Uterus (tissue), 4 donors: ENCODE results near the gene CLCA4. TPM values are rescaled to one million over a fixed set of nuclear protein-coding genes. Genes with fewer than 3 reads are reported as not detected.
"Not testable (repeated sequence)": the region's sequence is repeated elsewhere in the genome, so short reads cannot be mapped to it uniquely, and the experiment has no call there.

Experiments
- DNase-seq, 2 donors: peaks; one replicate each; pipeline ENCODE4 v3.0.0-alpha.2; 2019 to 2020
- H3K27ac ChIP-seq, 2 donors: fragments of 200-600 bp; sonication (generic); 1 replicate in 1 of 2; 2 replicates in 1 of 2; pipeline ENCODE4 v1.5.1; 2016 to 2018
- H3K27me3 ChIP-seq, 2 donors: fragments of 200-600 bp; sonication (generic); one replicate each; pipeline ENCODE4 v1.5.1; 2018 to 2019; ENCODE audit warnings: control low read depth in 1 of 2
- H3K36me3 ChIP-seq, 2 donors: fragments of 200-600 bp; sonication (generic); one replicate each; pipeline ENCODE4 v1.5.1; 2019; ENCODE audit warnings: control low read depth in 1 of 2
- H3K4me1 ChIP-seq, 2 donors: fragments of 200-600 bp; sonication (generic); one replicate each; pipeline ENCODE4 v1.5.1; 2018 to 2019; ENCODE audit warnings: control low read depth in 1 of 2
- H3K4me3 ChIP-seq, 2 donors: fragments of 200-600 bp; sonication (generic); 1 replicate in 1 of 2; 2 replicates in 1 of 2; pipeline ENCODE4 v1.5.1; 2018 to 2019; ENCODE audit warnings: mild to moderate bottlenecking in 1 of 2
- H3K9me3 ChIP-seq, 2 donors: fragments of 200-600 bp; sonication (generic); one replicate each; pipeline ENCODE4 v1.5.1; 2019; ENCODE audit warnings: control low read depth in 1 of 2
- POLR2A ChIP-seq, 2 donors: fragments of 450-650 bp; IDR thresholded peaks; one replicate each; pipeline ENCODE4 v1.6.1; 2016; ENCODE audit warnings: antibody characterized with exemption in 2 of 2, mild to moderate bottlenecking in 1 of 2, moderate library complexity in 1 of 2
- intact Hi-C: fragments of 100-400 bp; cut with DNase I; formaldehyde crosslinking; loops from one replicate; pipeline ENCODE4 v1.15.1; 2023; ENCODE audit warnings: low total_unique reads
- total RNA-seq, 4 donors: library from RNA; depleted of rRNA in 3 of 4; stranded (reverse); fragments of >200 nt in 3 of 4; gene quantifications; one replicate each; pipeline versions ENCODE4 v1.1.0 to v1.2.4, GENCODE V29; 2014 to 2023
- TF ChIP-seq, protein P1 (sequence below), 4 experiments: fragments of 200-600 bp in 2 of 4; fragments of 450-650 bp in 2 of 4; sonication (generic) in 2 of 4; IDR thresholded peaks; one replicate each; pipeline ENCODE4 v1.5.1; 2016 to 2019; ENCODE audit warnings: antibody characterized with exemption in 4 of 4, mild to moderate bottlenecking in 2 of 4, moderate library complexity in 1 of 4
- donor health status: DM: yes; HTN: yes; CAD: no.

The CLCA4 gene
- total RNA-seq, 4 donors from 2014 or later = under 0.01 to 0.07 TPM; not detected in 2

DNA sequence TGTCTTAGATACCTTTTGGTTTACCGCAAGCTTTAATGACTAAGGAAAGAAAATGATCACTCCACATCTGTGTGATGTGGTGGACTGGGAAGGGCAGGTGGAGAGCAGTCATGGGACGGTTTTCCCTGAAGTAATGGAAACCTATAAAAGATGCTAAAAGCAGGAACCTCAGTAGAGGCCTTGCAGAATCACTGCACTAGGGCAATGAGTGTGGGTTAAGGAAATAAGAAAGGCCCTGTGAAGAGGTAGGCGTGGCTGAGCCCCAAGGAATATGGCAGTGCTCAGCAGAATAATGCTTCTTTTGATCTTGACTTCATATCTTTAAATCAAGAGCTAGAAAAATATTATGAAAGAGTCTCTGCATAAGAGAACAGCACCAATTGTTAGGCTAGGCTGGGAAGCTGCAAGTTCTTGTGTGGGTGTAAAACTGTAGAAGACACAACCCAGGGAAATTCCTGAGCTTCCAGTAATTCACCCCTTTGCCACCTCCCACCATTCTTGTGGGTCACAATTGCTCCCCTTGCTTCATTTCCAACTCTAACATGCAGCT lies 49.9 kb downstream of the CLCA4 start:
- H3K27ac ChIP-seq = no peak overlapping the region

GRCh38 chr1:86606080-86606479 lies 59.2 kb downstream of the CLCA4 start:
- H3K4me1 ChIP-seq, H3K27ac ChIP-seq, DNase-seq, intact Hi-C loops, H3K27me3 ChIP-seq, H3K36me3 ChIP-seq, H3K4me3 ChIP-seq, H3K9me3 ChIP-seq: not testable (repeated sequence)

More for the DNA sequence above, 49.9 kb downstream of the CLCA4 start:
- no peaks in the 10 kb centered on the region for H3K4me1 ChIP-seq
- H3K27me3 ChIP-seq = no peaks in the 10 kb centered on the region
- DNase-seq = no peak
- H3K4me3 ChIP-seq = no peak overlapping the region
- no peaks in the 10 kb centered on the region for H3K36me3 ChIP-seq
- TF ChIP-seq, protein P1, sequence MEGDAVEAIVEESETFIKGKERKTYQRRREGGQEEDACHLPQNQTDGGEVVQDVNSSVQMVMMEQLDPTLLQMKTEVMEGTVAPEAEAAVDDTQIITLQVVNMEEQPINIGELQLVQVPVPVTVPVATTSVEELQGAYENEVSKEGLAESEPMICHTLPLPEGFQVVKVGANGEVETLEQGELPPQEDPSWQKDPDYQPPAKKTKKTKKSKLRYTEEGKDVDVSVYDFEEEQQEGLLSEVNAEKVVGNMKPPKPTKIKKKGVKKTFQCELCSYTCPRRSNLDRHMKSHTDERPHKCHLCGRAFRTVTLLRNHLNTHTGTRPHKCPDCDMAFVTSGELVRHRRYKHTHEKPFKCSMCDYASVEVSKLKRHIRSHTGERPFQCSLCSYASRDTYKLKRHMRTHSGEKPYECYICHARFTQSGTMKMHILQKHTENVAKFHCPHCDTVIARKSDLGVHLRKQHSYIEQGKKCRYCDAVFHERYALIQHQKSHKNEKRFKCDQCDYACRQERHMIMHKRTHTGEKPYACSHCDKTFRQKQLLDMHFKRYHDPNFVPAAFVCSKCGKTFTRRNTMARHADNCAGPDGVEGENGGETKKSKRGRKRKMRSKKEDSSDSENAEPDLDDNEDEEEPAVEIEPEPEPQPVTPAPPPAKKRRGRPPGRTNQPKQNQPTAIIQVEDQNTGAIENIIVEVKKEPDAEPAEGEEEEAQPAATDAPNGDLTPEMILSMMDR (IDR thresholded peaks at IDR 0.05) = no peak
- no peak for TF ChIP-seq POLR2A (IDR thresholded peaks at IDR 0.05)
- no peaks in the 10 kb centered on the region for H3K9me3 ChIP-seq
- intact Hi-C loops = no loop called here

- Histone ChIP-seq H3K27ac (no peak overlapping the region), H3K4me3 (no peak overlapping the region), H3K4me1 (no peaks in the 10 kb centered on the region), H3K9me3 (peaks cover 0 to 4% of the 10 kb centered on the region in 2 donors), H3K36me3 (no peaks in the 10 kb centered on the region), H3K27me3 (no peaks in the 10 kb centered on the region)
- intact Hi-C loops = no loop called here
- TF ChIP-seq, protein P1 (IDR thresholded peaks at IDR 0.05) = no peak
- no peak for TF ChIP-seq POLR2A (IDR thresholded peaks at IDR 0.05)
- no peak for DNase-seq
These were observed 69.6 kb downstream of the CLCA4 start for GRCh38 chr1:86616433-86616832.

DNA sequence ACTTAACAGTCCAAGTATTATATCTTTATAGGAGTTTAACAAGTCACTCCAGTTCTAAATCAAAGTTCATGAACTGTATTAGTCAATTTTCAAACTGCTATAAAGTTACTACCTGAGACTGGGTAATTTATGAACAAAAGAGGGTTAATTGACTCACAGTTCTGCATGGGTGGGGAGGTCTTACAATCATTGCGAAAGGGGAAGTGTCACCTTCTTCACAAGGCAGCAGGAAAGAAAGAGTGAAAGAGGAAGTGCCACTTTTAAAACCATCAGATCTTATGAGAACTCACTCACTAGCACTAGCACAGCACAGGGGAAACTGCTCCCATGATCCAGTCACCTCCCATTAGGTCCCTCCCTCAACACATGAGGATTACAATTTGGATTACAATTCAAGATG lies 70.0 kb downstream of the CLCA4 start:
- TF ChIP-seq, protein P1 (IDR thresholded peaks at IDR 0.05) = no peak
- no peak for TF ChIP-seq POLR2A (IDR thresholded peaks at IDR 0.05)
- Histone ChIP-seq H3K9me3 (peaks cover 0 to 4% of the 10 kb centered on the region in 2 donors), H3K27ac (no peak overlapping the region), H3K27me3 (no peaks in the 10 kb centered on the region), H3K4me1 (no peaks in the 10 kb centered on the region), H3K36me3 (no peaks in the 10 kb centered on the region), H3K4me3 (no peak overlapping the region)
- DNase-seq = no peak
- intact Hi-C loops = no loop called here

DNA sequence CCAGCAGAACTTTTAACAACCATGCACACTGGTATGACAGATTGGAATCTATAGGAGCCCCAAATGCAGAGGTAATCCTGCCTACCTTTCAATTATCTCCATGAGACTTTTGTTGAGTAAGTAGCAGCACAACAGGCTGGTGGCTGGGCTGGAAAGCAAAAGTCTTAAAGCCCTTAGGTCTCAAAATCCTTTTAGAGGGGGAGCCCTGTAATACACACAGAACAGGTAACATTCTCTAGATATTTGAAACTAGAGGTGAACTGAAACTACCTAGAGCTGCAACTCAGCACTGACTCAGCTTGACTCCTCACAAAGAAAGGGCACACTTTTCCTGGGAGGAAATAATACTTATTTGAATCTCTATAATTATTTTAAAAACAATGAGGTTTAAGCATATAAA lies 71.5 kb downstream of the CLCA4 start:
- TF ChIP-seq POLR2A (IDR thresholded peaks at IDR 0.05) = no peak
- TF ChIP-seq, protein P1 (IDR thresholded peaks at IDR 0.05) = no peak
- DNase-seq = no peak
- peaks cover 0 to 4% of the 10 kb centered on the region in 2 donors for H3K9me3 ChIP-seq
- intact Hi-C loops = no loop called here
- no peaks in the 10 kb centered on the region for H3K27me3 ChIP-seq
- no peak overlapping the region for H3K4me3 ChIP-seq
- H3K27ac ChIP-seq = no peak overlapping the region
- no peaks in the 10 kb centered on the region for H3K4me1 ChIP-seq
- H3K36me3 ChIP-seq = no peaks in the 10 kb centered on the region

GRCh38 chr1:86619313-86619712 lies 72.4 kb downstream of the CLCA4 start:
- TF ChIP-seq POLR2A (IDR thresholded peaks at IDR 0.05) = no peak
- TF ChIP-seq, protein P1 (IDR thresholded peaks at IDR 0.05) = no peak
- Histone ChIP-seq H3K4me3 (no peak overlapping the region), H3K36me3 (no peaks in the 10 kb centered on the region), H3K27ac (no peak overlapping the region), H3K4me1 (no peaks in the 10 kb centered on the region), H3K27me3 (no peaks in the 10 kb centered on the region), H3K9me3 (peaks cover 0 to under 1% of the 10 kb centered on the region in 2 donors)
- intact Hi-C loops = no loop called here
- DNase-seq = no peak
